ENCODE results near the gene KSR1. TPM values are rescaled to one million over a fixed set of nuclear protein-coding genes. Genes with fewer than 3 reads are reported as not detected.
A peak's percentile ranks its signal among the peaks of the same experiment; 100 is the strongest.
"Not testable (repeated sequence)": the region's sequence is repeated elsewhere in the genome, so short reads cannot be mapped to it uniquely, and the experiment has no call there.

KSR1 gene
- total and polyA plus RNA-seq, 2 of the 8 experiments (the other 6 are each of a cell fraction or from before 2014, with no cell fraction given), result 14.1 to 34.7 TPM

- Histone ChIP-seq H2BK5ac (ENCODE audit: low read depth, low read length) (peak overlapping the region; percentile 18; the same call in 1 of the 2 replicates), H2BK12ac (ENCODE audit: low read depth, low read length) (0 out of 2 replicates have a peak overlapping the region, but pooled peaks have one; percentile 29), H3K4me1 (replicated peaks in 1 of 4; ENCODE audit: control insufficient read depth in 3 of 4, insufficient read depth in 4 of 4, low read length in 3 of 4) (peaks cover 11 to 24% (median 13%) of the 10 kb centered on the region in 4 experiments), H3K79me1 (ENCODE audit: low read depth, low read length) (peaks cover 16% of the 10 kb centered on the region), H3K79me2 (ENCODE audit: control insufficient read depth in 1 of 2, insufficient read depth in 2 of 2, low read length in 2 of 2) (peaks cover 3 to 81% of the 10 kb centered on the region in 2 experiments), H4K20me1 (replicated peaks in 1 of 2; ENCODE audit: control insufficient read depth in 1 of 2, insufficient read depth in 2 of 2, low read length in 2 of 2) (peaks cover 7 to 18% of the 10 kb centered on the region in 2 experiments)
- H3K27me3 ChIP-seq (replicated peaks in 1 of 4; ENCODE audit: control insufficient read depth in 3 of 4, extremely low read depth in 1 of 4, insufficient read depth in 3 of 4, low read length in 3 of 4); H3K27ac ChIP-seq (ENCODE audit: low read depth, low read length); H3K14ac ChIP-seq (ENCODE audit: insufficient read length); H2AK5ac ChIP-seq (ENCODE audit: low read depth, low read length); H3K9ac ChIP-seq (replicated peaks in 1 of 4; ENCODE audit: extremely low read depth in 1 of 4, low read depth in 3 of 4, low read length in 3 of 4); H3K36me3 ChIP-seq (ENCODE audit: control insufficient read depth in 2 of 4, insufficient read depth in 4 of 4, low read length in 3 of 4); H3K56ac ChIP-seq (replicated peaks; ENCODE audit: insufficient read length, low read depth, low read length); H3K4ac ChIP-seq (replicated peaks; ENCODE audit: insufficient read length, low read depth, low read length); POLR2A ChIA-PET (ENCODE audit: partially characterized antibody); H3K9me3 ChIP-seq (ENCODE audit: insufficient read depth in 2 of 2, low read depth in 1 of 2, low read length in 1 of 2); H3K4me2 ChIP-seq (ENCODE audit: insufficient read depth in 1 of 2, low read depth in 2 of 2, low read length in 2 of 2); H2BK15ac ChIP-seq (ENCODE audit: low read length); H4K91ac ChIP-seq (replicated peaks; ENCODE audit: insufficient read length, low read length); H4K5ac ChIP-seq (ENCODE audit: insufficient read length, low read depth, low read length); H4K8ac ChIP-seq (ENCODE audit: extremely low read depth, insufficient read depth, low read length); H3K18ac ChIP-seq (ENCODE audit: extremely low read depth, low read length); H3K23me2 ChIP-seq (ENCODE audit: low read depth, low read length); H2BK120ac ChIP-seq (replicated peaks; ENCODE audit: low read depth, low read length); H2AFZ ChIP-seq (ENCODE audit: low read length); FAIRE-seq; H3K4me3 ChIP-seq (ENCODE audit: extremely low read depth in 1 of 4, insufficient read depth in 2 of 4, low read depth in 3 of 4, low read length in 4 of 4); DNase-seq (ENCODE audit: low read depth in 1 of 2, low spot score in 2 of 2); H3K23ac ChIP-seq (ENCODE audit: insufficient read length); H2BK20ac ChIP-seq (ENCODE audit: low read length): not testable (repeated sequence)
- TF ChIP-seq, protein P1, sequence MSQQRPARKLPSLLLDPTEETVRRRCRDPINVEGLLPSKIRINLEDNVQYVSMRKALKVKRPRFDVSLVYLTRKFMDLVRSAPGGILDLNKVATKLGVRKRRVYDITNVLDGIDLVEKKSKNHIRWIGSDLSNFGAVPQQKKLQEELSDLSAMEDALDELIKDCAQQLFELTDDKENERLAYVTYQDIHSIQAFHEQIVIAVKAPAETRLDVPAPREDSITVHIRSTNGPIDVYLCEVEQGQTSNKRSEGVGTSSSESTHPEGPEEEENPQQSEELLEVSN (IDR thresholded peaks at IDR 0.05), result peak; percentile 26; the same call in 1 of the 2 replicates
- TF ChIP-seq RAD21 (IDR thresholded peaks at IDR 0.05 in 1 of 2, conservative IDR thresholded peaks at IDR 0.05 in 1 of 2; ENCODE audit: low read depth in 2 of 2, low read length in 2 of 2), result 0 out of 4 replicates have a peak, but pooled peaks of 1 of the 2 experiments have one; percentile 4
- CTCF ChIA-PET (ENCODE audit: partially characterized antibody), result interaction anchor here (1.2 to 17.4 kb wide), 2 partner anchors 13 to 136 kb away, joined by 3 to 209 read pairs; no protein-coding TSS in a partner anchor
- 93% methylated on average over 3 of the region's 3 CpGs; no CpG with 5 or more reads in 1 of the 2 experiments for WGBS, 2 experiments (ENCODE audit: extremely low coverage in 1 of 2, insufficient coverage in 1 of 2, insufficient read length in 1 of 2, insufficient replicate concordance in 2 of 2, low coverage in 1 of 2, low lambda C conversion rate in 2 of 2, missing lambda C conversion rate in 1 of 2)
Observed at GRCh38 chr17:27464019-27464418, 7.8 kb downstream of the KSR1 start.

Data from H1 (cell line).